T47D (cell line): ENCODE measurements around the gene ADK.

Source experiments
- DNase-seq, 2 experiments: peaks; one replicate each; pipeline versions ENCODE4 v3.0.0 to v3.0.0-alpha.2; 2011 to 2012; ENCODE audit warnings: low read depth in 1 of 2, low spot score in 1 of 2
- JUND ChIP-seq: IDR thresholded peaks from 2 replicates; pipeline ENCODE4 v1.6.1; 2012; ENCODE audit warnings: low read depth
- in situ Hi-C: cut with HindIII; loops from 2 replicates; pipeline ENCODE4 v1.10.0; 2016; ENCODE audit warnings: low sequenced_read_pairs, low pct_unique_long_range_greater_than_20kb

Gene ADK

GRCh38 chr10:74755273-74755672, 604.3 kb downstream of the ADK start:
- no peak for DNase-seq
- in situ Hi-C loops = no loop called here
- no peak for TF ChIP-seq JUND
